Left colon (tissue), 2 donors: ENCODE results near the gene RHOJ. TPM values are rescaled to one million over a fixed set of nuclear protein-coding genes. Genes with fewer than 3 reads are reported as not detected.

Source experiments
- ATAC-seq: fragments of 200-7000 bp; cut with Tn5 transposase; one replicate; pipeline ENCODE4 v1.9.1; 2020; ENCODE audit warnings: mild to moderate bottlenecking, moderate library complexity
- DNase-seq, 2 donors: peaks; one replicate each; pipeline ENCODE4 v3.0.0-alpha.2; 2020
- intact Hi-C, 2 donors: fragments of 100-400 bp; cut with DNase I in 1 of 2; cut with micrococcal nuclease in 1 of 2; formaldehyde crosslinking; loops; one replicate each; pipeline versions ENCODE4 v1.11.2 to v1.14.0; 2022; cut with DNase I, micrococcal nuclease
- total RNA-seq, 2 donors: library from RNA; stranded (reverse); fragmentation: NEBNext Ultra II Directional; extraction: Animal tissue kit (Norgen Biotek cat#: 25700); gene quantifications; one replicate each; pipeline ENCODE4 v1.2.1, GENCODE V29; 2021
- donor health status: DM: no; HTN: no; CAD: no.
- donor health status: DM: yes; HTN: yes; CAD: no.

RHOJ gene
- total RNA-seq, 2 donors from 2014 or later = 4.8 to 5.1 TPM

GRCh38 chr14:63203015-63203414 is 1.2 kb upstream of the RHOJ start:
- no peak for DNase-seq
- intact Hi-C loops = no loop called here
- ATAC-seq = no peak

DNA sequence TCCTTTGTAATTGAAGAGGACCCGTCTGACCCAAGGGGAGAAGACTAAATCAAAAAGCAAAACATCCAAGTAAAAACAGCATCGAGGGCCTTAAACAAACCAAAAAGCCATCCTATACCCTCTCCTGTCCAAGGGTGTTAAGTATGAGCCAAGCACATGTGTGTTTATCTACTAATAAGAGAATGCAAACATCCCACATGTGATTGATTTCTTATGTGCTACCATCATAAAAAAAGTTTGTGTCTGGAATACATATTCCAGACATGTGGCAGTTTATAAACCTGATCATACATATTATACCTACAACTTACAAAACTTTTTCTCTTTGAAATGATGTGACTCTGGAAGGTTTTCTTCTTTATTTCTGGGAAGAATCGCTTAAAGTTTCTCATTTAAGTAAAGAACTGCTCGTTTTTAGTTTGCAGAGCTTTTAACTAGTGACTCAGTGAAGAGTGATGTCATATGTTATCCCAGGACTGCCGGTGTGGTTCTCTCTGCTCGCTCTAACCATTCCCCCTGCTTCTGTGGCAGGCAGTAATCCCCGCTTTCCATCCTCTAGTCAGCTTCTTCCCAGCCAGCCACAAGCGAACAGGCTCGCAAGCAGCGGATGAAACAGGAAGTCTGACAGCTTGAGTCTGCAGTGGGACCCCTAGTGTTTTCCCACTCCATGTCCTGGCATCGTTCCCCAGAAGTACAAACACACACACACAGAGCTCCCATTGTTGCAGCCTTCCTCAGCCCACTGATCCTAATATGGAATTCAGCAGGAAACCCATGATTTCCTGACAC is 431 bp upstream of the RHOJ start:
- no peak for ATAC-seq
- DNase-seq = peak; percentile 32 to 62

GRCh38 chr14:63205044-63205575 is 867 bp downstream of the RHOJ start:
- intact Hi-C loops = no loop called here
- ATAC-seq (no peak), DNase-seq (no peak)

More for the DNA sequence above, 431 bp upstream of the RHOJ start:
- intact Hi-C loops = no loop called here

DNA sequence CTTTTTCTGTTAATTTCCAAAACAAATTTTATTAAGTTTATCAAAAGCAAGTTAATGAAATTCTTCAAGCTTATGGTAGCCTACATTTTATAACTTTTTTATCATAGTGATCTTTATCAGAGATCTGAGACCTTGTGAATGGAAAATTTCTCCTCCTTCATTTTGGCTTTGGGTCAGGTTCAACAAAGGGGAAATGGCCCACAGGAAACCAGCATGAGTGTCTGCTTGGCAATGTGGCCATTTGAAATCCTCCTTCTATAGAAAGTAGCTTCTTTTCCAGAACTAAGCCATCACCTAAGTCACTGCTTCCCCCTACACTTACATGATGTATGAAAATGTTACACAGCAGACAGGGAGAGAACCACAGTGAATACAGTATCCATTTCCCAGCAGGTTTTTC is 1.6 kb downstream of the RHOJ start:
- ATAC-seq (no peak), DNase-seq (no peak)
- intact Hi-C loops = no loop called here

DNA sequence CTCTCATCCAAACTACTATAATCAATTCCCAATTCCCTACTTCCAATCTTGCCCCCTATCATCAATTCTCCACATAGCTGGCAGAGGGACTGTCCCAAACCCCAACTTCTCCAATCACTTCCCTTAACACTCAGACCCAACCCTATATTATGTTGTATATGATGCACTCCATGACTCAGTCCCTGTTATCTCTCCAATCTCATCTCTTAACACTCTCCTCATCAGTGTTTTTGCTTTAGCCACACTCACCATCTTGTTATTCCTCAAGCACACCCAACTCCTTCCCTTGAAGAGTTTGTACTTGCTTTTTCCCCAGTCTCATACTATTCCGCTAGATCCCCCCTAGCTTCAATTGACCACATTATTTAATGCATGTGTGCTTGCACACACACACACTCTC is 4.9 kb downstream of the RHOJ start:
- no peak for DNase-seq
- intact Hi-C loops = no loop called here
- no peak for ATAC-seq

GRCh38 chr14:63210812-63211211 is 6.6 kb downstream of the RHOJ start:
- no peak for DNase-seq
- intact Hi-C loops = no loop called here
- no peak for ATAC-seq

DNA sequence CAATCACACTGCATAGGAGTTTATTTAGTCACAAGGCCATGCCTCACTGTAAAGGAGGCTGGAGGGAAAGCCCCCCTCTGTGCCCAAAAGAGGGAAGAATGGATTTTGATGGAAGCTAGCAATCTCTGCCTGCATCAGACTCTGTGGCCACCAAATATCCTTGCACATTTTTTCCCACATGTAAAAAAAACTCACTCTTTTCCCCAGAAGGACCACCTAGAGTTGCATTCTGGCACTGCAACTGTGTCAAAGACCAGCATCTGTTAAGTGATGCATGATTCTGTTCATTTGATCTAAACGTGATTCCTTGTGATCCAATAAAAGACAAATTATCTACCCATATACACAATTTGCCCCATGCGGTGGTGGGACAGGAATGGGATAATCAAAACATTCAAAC is 8.0 kb downstream of the RHOJ start:
- intact Hi-C loops = no loop called here
- DNase-seq (no peak), ATAC-seq (no peak)

- no peak for ATAC-seq
- DNase-seq = no peak
- intact Hi-C loops = no loop called here
Observed at GRCh38 chr14:63212776-63213500, 8.7 kb downstream of the RHOJ start.

GRCh38 chr14:63214417-63215196 is 10.4 kb downstream of the RHOJ start:
- intact Hi-C loops = no loop called here

DNA sequence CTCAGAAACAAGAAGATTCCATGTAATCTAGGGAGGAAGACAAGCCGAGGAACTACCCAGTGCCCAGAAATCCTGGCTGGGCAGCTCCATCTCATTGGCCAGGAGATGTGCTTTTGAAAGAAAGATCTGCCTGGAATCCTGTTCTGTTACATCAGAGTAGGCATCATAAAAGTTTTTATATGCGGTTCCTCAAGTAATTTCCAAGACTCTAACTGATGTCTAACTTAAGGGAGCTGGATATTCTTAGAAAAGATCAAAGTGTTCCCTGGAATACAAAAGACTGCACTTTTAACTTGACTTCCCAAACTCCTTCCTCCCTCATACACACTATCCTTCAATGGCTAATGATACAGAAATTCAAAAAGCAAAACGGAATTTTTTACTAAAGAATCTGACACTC is 16.3 kb downstream of the RHOJ start:
- no peak for DNase-seq
- no peak for ATAC-seq
- intact Hi-C loops = no loop called here

More at GRCh38 chr14:63214417-63215196, 10.4 kb downstream of the RHOJ start:
- no peak for ATAC-seq
- no peak for DNase-seq

- ATAC-seq (no peak), DNase-seq (no peak)
- intact Hi-C loops = no loop called here
Observed at GRCh38 chr14:63223596-63223995, 19.4 kb downstream of the RHOJ start.

DNA sequence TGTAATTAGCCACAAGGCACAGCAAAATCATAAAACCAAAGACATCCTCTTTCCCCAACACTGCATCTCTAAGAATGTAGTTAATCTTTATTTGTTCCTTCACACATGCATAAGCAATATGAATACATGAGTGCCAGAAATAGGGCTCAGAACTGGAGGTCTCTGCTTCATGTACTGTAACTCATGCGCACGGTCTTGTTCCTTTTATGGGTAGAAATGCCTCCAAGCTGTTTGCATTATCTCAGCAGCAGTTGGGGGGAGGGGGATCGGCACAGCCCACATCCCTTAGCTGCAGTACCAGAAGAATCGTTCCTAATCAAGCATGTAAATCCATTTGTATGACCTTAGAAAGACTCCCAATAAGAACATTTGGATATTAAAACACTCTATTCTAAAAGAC is 20.0 kb downstream of the RHOJ start:
- DNase-seq = no peak
- intact Hi-C loops = no loop called here
- no peak for ATAC-seq

DNA sequence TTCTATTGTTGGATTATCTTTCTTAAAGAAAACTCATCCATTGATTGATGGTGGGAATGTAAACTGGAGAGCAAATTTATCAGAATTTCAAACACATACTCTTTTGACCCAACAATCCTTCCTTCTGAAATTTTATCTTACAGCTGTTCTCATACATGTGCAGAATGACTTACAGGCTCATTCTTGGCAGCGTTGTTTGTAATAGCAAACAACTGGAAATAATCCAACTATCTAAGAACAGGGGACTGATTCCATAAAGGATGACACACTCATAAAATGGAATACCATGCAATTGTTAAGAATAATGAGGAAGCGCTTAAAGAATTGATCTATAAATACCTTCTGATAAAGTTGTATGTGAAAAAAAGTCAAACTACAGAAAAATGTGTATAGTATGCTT is 24.0 kb downstream of the RHOJ start:
- intact Hi-C loops = no loop called here
- no peak for ATAC-seq
- no peak for DNase-seq

- DNase-seq (no peak), ATAC-seq (no peak)
- intact Hi-C loops = no loop called here
Observed at GRCh38 chr14:63229330-63230059, 25.3 kb downstream of the RHOJ start.

DNA sequence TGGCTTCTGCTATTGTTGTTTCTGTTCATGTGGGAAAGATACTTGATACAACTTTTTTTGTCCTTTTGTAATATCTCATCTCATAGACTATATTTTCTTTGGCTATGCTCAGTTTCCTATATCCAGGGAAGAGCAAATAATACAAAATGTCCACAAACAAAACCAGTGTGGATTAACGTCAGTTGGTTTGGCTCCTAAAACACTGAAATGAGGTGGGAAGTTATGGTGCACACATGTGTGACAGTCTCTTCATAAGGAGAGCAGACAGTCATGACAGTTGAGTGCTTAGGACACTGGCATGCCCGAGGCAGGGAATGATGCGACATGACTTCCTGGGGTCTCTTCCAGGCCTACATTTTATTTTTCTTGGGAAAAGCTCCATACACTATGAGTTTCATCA is 27.5 kb downstream of the RHOJ start:
- intact Hi-C loops = no loop called here
- DNase-seq (no peak), ATAC-seq (no peak)

- intact Hi-C loops = no loop called here
Observed at GRCh38 chr14:63237791-63238190, 33.5 kb downstream of the RHOJ start.

DNA sequence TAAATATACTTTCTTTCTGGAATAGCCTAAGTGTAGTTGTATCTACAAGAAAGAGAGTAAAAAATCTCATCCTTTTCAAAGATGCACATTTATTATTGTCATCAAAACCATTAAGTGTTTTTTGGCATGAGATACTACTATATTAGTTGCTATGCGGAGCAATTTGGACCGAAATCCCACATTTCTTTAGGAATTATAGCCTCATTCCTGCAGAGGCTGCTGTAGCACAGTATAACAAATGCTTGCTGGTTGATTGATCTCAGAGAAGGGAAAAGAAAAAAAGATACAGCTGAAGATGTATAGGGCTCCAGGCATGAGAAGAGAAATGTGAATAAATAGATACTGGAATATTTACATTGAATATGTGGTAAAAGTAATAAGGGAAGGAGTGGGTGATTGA is 36.0 kb downstream of the RHOJ start:
- ATAC-seq (no peak), DNase-seq (no peak)
- intact Hi-C loops = no loop called here

More at GRCh38 chr14:63237791-63238190, 33.5 kb downstream of the RHOJ start:
- DNase-seq = no peak
- ATAC-seq = no peak

DNA sequence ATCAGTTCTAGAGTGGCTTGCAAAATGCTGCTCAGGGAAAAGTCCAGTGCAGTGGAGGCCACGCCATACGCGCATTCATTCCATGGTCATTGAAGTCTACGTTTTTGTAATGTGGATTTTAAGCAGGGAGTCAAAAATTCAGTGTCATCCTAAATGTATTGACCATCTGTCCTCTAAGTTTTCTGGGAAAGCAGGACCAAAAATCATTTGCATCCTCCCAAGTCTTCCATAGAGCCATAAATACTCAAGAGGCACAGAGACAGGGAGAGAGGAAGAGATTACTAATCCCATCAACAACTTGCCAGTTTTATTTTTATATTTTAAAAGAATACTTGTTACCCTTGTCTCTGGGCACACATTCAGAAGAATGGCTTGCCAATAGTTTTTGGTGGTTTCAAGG is 36.9 kb downstream of the RHOJ start:
- ATAC-seq (no peak), DNase-seq (no peak)
- intact Hi-C loops = no loop called here

DNA sequence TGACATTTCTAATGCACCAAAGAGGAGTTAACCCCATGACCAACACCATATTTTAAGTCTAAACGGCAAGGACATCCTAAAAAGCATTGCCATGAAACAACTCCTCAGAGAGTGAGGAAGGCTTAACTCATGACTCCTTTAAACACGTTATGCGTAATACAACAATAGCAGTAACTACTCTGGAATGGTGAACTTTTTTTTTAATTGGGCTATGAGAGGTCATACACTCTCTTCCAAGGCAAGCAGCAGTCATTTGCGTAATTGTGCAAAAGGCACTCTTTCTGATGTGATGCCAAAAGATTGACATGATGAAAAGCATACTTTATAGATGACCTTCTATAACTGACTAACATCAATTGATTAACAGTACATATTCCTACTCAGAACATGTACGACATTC is 39.4 kb downstream of the RHOJ start:
- DNase-seq (no peak), ATAC-seq (no peak)
- intact Hi-C loops = no loop called here
